HG02870 (cell line): ENCODE results near the gene LBX2.
A peak's percentile ranks its signal among the peaks of the same experiment; 100 is the strongest.
"Not testable (repeated sequence)": the region's sequence is repeated elsewhere in the genome, so short reads cannot be mapped to it uniquely, and the experiment has no call there.

Experiments
- ATAC-seq: cut with Tn5 transposase; IDR thresholded peaks from one replicate; pipeline ENCODE4 v1.9.1; 2021; ENCODE audit warnings: mild to moderate bottlenecking, moderate library complexity; ENCODE audit not compliant: unreplicated experiment

Gene LBX2

GRCh38 chr2:74459503-74460118, 39.8 kb downstream of the LBX2 start:
- not testable (repeated sequence) for ATAC-seq

GRCh38 chr2:74458938-74459363, 40.5 kb downstream of the LBX2 start:
- ATAC-seq: no peak

- peak; percentile 82 for ATAC-seq
These were observed 41.1 kb downstream of the LBX2 start, which contains the start of gene WBP1 for GRCh38 chr2:74458132-74458937. TSS of gene WBP1 (plus strand) at chr2:74458438. CDS start at chr2:74458603, 165 bp downstream.

DNA sequence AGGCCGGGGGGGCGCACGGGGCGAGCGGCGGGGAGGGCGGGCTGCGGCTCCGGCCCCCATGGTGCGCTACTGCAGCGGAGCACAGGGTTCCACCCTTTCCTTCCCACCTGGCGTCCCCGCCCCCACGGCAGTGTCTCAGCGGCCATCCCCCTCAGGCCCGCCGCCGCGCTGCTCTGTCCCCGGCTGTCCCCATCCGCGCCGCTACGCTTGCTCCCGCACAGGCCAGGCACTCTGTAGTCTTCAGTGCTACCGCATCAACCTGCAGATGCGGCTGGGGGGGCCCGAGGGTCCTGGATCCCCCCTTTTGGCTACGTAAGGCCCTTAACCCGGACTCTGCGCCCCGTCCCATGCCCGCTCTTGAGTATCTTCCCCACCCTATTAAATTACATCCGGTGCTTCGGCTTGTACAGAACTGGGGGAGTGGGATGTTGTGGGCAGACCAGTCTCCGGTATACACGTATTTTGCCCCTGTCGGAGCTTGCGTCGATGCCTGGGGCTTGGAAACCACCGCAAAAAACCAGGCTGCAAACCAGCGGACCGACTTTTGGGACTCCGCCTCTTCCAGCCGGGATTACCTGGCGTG, 41.8 kb downstream of the LBX2 start:
- peak; percentile 31 for ATAC-seq

- no peak for ATAC-seq
These were observed 42.3 kb downstream of the LBX2 start for GRCh38 chr2:74457129-74457548.

DNA sequence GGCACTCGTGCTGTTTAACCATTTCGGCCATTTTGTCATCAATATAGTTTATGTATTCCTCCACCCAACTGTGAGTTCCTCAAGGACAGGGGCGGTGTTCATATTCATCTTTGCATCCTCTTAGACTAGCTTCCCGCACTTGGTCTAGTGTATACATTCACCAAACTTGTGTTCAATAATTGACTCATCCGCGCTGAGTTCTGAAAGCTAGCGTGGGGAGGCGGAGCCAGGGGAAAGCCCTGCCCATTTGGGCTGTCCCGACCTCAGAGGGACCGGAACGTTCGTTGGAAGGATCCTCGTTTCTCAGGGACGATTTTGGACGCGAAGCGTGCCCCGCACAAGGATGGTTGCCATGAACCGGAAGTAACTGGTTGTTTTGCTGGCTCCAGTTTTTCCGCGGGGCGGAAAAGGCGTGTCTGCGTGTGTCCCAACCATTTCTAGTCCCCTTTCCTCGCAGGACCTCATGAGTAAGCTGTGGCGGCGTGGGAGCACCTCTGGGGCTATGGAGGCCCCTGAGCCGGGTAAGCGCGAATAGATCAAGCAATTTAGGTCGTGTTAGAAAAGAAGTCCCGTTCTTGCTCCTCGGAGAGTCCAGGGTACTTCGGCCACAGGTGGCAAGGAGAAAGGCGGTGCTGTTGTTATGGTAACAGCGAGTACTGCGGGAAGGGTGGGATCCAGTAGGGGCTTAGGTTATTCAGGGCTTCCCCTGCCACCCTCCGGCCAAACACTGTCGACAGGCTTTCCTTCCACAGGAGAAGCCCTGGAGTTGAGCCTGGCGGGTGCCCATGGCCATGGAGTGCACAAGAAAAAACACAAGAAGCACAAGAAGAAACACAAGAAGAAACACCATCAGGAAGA, 44.5 kb downstream of the LBX2 start, which contains the start of gene INO80B:
Gene INO80B, plus strand, starts transcription at position 434 of the 858 bp plus-strand sequence. Its CDS starts 30 bp downstream, at position 464.
- peak; percentile 32 for ATAC-seq

DNA sequence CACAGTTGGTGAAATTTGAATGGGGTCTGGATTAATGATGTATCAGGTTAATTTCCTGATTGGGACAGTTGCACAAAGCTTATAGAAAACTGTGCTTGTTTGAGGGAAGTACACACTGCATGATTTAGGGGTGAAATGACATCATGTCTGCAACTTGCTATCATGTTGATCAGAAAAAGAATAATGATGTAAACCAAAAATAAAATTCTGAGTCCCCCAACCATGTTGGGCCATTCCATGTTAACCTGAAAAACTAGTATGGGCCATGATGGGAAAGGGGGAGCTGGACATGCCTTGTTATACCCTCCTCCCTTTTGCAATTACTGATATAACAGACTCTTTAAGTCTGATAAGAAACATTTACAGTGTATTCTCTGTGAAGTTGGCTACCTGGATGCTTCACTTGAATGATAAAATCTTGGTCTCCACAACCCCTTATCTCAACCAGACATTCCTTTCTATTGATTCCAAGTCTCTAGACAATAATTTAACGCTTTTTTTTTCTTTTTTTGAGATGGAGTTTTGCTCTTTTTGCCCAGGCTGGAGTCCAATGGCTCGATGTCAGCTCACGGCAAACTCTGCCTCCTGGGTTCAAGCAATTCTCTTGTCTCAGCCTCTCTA, 48.7 kb downstream of the LBX2 start:
- no peak for ATAC-seq

- no peak for ATAC-seq
These were observed 50.6 kb downstream of the LBX2 start for GRCh38 chr2:74448771-74449170.
